HL-60 (cell line): ENCODE results near the gene MTCL1.

Experiments
- DNase-seq, 2 experiments: peaks; one replicate each; pipeline ENCODE4 v3.0.0-alpha.2; 2010 to 2020; ENCODE audit warnings: low read depth in 1 of 2, low spot score in 1 of 2
- H3K27ac ChIP-seq: fragments of 250-450 bp; sonication (Bioruptor Pico); replicated peaks from 2 replicates; pipeline ENCODE4 v1.5.1; 2020; ENCODE audit warnings: mild to moderate bottlenecking, moderate library complexity
- H3K27me3 ChIP-seq: fragments of 250-450 bp; sonication (Bioruptor Pico); 2 replicates; pipeline ENCODE4 v1.5.1; 2021; ENCODE audit warnings: mild to moderate bottlenecking, moderate library complexity; ENCODE audit not compliant: insufficient read depth, poor library complexity, severe bottlenecking
- H3K4me3 ChIP-seq: replicated peaks from 2 replicates; pipeline ENCODE4 v1.5.1; 2011; ENCODE audit warnings: mild to moderate bottlenecking, control low read depth, low read length; ENCODE audit not compliant: insufficient read depth
- GABPA ChIP-seq: IDR thresholded peaks from 2 replicates; pipeline ENCODE4 v1.6.1; 2012; ENCODE audit warnings: low read depth
- POLR2AphosphoS5 ChIP-seq: IDR thresholded peaks from 2 replicates; pipeline ENCODE4 v1.6.1; 2012; ENCODE audit warnings: low read depth
- SPI1 ChIP-seq: IDR thresholded peaks from 2 replicates; pipeline ENCODE4 v1.6.1; 2012; ENCODE audit warnings: low read depth, mild to moderate bottlenecking, borderline replicate concordance
- TF ChIP-seq, protein P1 (sequence below): IDR thresholded peaks from 2 replicates; pipeline ENCODE4 v1.6.1; 2012; ENCODE audit warnings: low read depth; ENCODE audit not compliant: insufficient replicate concordance
- TF ChIP-seq, protein P2 (sequence below): IDR thresholded peaks from one replicate; pipeline ENCODE4 v1.5.1; 2011; ENCODE audit warnings: low read length, control low read depth, inconsistent platforms; ENCODE audit not compliant: insufficient read depth

The MTCL1 gene

DNA sequence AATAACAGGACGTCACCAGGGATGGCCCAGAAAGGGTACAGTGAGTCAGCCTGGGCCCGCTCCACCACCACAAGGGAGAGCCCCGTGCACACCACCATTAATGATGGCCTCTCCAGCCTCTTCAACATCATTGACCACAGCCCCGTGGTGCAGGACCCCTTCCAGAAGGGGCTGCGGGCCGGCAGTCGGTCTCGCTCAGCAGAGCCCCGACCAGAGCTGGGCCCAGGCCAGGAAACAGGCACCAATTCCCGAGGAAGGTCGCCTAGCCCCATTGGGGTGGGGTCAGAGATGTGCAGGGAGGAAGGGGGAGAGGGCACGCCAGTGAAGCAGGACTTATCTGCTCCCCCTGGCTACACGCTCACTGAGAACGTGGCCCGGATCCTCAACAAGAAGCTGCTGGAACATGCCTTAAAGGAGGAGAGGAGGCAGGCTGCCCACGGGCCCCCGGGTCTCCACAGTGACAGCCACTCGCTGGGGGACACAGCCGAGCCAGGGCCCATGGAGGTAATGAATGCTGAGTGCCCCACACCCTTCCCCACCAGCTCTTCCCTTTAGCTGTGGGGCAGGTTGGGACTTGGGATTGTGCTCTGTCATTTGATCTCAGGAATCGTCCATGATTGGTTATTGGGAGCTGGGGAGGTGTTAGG, 120.5 kb downstream of the MTCL1 start:
- no peak overlapping the region for H3K27ac ChIP-seq
- H3K27me3 ChIP-seq = no peaks in the 10 kb centered on the region
- no peak for TF ChIP-seq GABPA
- TF ChIP-seq, protein P1, sequence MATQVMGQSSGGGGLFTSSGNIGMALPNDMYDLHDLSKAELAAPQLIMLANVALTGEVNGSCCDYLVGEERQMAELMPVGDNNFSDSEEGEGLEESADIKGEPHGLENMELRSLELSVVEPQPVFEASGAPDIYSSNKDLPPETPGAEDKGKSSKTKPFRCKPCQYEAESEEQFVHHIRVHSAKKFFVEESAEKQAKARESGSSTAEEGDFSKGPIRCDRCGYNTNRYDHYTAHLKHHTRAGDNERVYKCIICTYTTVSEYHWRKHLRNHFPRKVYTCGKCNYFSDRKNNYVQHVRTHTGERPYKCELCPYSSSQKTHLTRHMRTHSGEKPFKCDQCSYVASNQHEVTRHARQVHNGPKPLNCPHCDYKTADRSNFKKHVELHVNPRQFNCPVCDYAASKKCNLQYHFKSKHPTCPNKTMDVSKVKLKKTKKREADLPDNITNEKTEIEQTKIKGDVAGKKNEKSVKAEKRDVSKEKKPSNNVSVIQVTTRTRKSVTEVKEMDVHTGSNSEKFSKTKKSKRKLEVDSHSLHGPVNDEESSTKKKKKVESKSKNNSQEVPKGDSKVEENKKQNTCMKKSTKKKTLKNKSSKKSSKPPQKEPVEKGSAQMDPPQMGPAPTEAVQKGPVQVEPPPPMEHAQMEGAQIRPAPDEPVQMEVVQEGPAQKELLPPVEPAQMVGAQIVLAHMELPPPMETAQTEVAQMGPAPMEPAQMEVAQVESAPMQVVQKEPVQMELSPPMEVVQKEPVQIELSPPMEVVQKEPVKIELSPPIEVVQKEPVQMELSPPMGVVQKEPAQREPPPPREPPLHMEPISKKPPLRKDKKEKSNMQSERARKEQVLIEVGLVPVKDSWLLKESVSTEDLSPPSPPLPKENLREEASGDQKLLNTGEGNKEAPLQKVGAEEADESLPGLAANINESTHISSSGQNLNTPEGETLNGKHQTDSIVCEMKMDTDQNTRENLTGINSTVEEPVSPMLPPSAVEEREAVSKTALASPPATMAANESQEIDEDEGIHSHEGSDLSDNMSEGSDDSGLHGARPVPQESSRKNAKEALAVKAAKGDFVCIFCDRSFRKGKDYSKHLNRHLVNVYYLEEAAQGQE = no peak
- TF ChIP-seq SPI1 = no peak
- no peak for DNase-seq
- no peak overlapping the region for H3K4me3 ChIP-seq

DNA sequence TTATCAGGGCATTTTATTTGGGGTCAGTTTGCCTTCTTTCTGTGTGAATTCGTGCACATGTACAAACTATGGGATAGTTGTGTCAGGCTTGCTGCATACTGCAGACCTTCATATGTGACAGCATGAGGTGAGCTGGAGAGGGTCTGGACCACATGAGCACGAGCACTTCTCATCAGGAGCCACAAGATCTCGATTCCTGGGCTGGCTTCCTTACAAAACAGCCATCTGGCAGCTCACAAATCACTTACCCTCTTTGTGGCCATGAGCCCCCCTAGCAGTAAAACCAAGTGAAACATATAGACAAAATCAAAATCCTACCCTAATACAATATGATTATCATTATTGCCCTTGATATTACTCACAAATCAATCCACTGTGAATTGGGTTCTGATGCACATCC, 121.2 kb downstream of the MTCL1 start:
- DNase-seq = no peak
- no peaks in the 10 kb centered on the region for H3K27me3 ChIP-seq
- no peak overlapping the region for H3K4me3 ChIP-seq
- no peak for TF ChIP-seq POLR2AphosphoS5
- TF ChIP-seq, protein P2, sequence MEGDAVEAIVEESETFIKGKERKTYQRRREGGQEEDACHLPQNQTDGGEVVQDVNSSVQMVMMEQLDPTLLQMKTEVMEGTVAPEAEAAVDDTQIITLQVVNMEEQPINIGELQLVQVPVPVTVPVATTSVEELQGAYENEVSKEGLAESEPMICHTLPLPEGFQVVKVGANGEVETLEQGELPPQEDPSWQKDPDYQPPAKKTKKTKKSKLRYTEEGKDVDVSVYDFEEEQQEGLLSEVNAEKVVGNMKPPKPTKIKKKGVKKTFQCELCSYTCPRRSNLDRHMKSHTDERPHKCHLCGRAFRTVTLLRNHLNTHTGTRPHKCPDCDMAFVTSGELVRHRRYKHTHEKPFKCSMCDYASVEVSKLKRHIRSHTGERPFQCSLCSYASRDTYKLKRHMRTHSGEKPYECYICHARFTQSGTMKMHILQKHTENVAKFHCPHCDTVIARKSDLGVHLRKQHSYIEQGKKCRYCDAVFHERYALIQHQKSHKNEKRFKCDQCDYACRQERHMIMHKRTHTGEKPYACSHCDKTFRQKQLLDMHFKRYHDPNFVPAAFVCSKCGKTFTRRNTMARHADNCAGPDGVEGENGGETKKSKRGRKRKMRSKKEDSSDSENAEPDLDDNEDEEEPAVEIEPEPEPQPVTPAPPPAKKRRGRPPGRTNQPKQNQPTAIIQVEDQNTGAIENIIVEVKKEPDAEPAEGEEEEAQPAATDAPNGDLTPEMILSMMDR = no peak
- TF ChIP-seq SPI1 = no peak
- TF ChIP-seq, protein P1 = no peak
- no peak for TF ChIP-seq GABPA
- H3K27ac ChIP-seq = no peak overlapping the region

DNA sequence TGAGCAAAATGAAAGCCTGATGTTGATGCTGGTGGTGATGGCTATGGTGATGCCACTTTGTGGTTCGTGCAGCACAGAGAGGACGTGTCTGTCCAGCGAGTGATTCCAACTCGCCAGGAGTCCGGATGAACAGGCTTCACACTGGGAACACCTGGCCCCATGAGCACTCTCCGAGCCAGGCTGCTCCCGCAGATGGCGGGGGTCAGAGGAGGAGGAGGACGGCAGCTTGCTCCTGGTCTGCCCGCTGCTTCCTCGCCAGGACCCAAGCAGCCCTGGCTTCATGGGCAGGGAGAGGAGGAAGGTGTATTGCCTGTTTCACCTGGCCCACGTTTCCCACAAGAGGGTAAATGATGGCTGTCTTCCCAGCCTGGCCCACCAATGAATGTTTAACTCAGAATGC, 121.6 kb downstream of the MTCL1 start:
- no peak for DNase-seq
- no peak overlapping the region for H3K27ac ChIP-seq
- H3K27me3 ChIP-seq = no peaks in the 10 kb centered on the region
- TF ChIP-seq, protein P2 = no peak
- no peak overlapping the region for H3K4me3 ChIP-seq

DNA sequence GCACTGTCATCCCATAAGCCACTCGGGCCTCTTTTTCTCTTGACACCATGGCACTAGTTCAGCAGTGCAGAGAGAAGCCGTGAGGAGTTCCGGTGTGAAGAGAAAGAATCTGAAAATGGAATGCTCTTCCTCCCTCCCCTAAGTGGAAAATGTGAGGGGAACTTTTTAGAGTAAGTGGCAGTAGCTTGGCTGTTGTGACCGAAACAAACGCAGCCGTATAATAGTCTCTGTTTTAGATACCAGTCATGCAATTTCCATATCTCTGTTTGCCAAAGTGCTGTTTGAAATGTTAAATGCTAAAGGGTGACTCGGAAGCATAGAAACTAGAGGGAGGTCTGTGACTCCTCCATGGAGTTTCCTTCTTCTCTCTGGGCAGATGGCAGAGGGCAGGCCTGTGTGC, 122.9 kb downstream of the MTCL1 start:
- H3K4me3 ChIP-seq = no peak overlapping the region
- TF ChIP-seq GABPA = no peak
- TF ChIP-seq, protein P1 = no peak
- TF ChIP-seq, protein P2 = no peak
- TF ChIP-seq POLR2AphosphoS5 = no peak
- no peak for TF ChIP-seq SPI1
- no peak for DNase-seq
- H3K27ac ChIP-seq = no peak overlapping the region
- H3K27me3 ChIP-seq = no peaks in the 10 kb centered on the region
